Stimulated activated CD4-positive, alpha-beta T cell treated with anti-CD3 and anti-CD28 coated beads, Interleukin-2, amount 100 ng/mL, for 48 hours (primary cell): ENCODE data around the gene EFHC1.
"Not testable (repeated sequence)": the region's sequence is repeated elsewhere in the genome, so short reads cannot be mapped to it uniquely, and the experiment has no call there.

Experiments
- DNase-seq, 2 donors: peaks; one replicate each; pipeline ENCODE4 v3.0.0-alpha.2; 2020

EFHC1 gene

GRCh38 chr6:52454556-52454955, 34.4 kb downstream of the EFHC1 start:
- no peak for DNase-seq

- no peak for DNase-seq
Observed at GRCh38 chr6:52457096-52457495, 37.0 kb downstream of the EFHC1 start.

- not testable (repeated sequence) for DNase-seq
Observed at GRCh38 chr6:52461194-52461593, 41.1 kb downstream of the EFHC1 start.

- no peak for DNase-seq
Observed at GRCh38 chr6:52474173-52474572, 54.0 kb downstream of the EFHC1 start.

- no peak for DNase-seq
Observed at GRCh38 chr6:52475307-52475706, 55.2 kb downstream of the EFHC1 start.

- DNase-seq: no peak
Observed at GRCh38 chr6:52482903-52483670, 62.9 kb downstream of the EFHC1 start.

GRCh38 chr6:52483671-52484003, 63.5 kb downstream of the EFHC1 start:
- DNase-seq: no peak

- DNase-seq: no peak
Observed at GRCh38 chr6:52489881-52490280, 69.7 kb downstream of the EFHC1 start.

- DNase-seq: no peak
Observed at GRCh38 chr6:52491203-52492069, 71.3 kb downstream of the EFHC1 start.

GRCh38 chr6:52493669-52494068, 73.5 kb downstream of the EFHC1 start:
- DNase-seq: no peak

GRCh38 chr6:52494298-52495072, 74.3 kb downstream of the EFHC1 start:
- DNase-seq: no peak

GRCh38 chr6:52495922-52496321, 75.8 kb downstream of the EFHC1 start:
- DNase-seq: no peak

GRCh38 chr6:52496631-52497030, 76.5 kb downstream of the EFHC1 start:
- no peak for DNase-seq

GRCh38 chr6:52497652-52498408, 77.7 kb downstream of the EFHC1 start:
- no peak for DNase-seq

- no peak for DNase-seq
Observed at GRCh38 chr6:52498538-52499017, 78.4 kb downstream of the EFHC1 start.

GRCh38 chr6:52499026-52499425, 78.9 kb downstream of the EFHC1 start:
- DNase-seq: no peak

GRCh38 chr6:52499681-52500236, 79.6 kb downstream of the EFHC1 start:
- no peak for DNase-seq

GRCh38 chr6:52500238-52501129, 80.3 kb downstream of the EFHC1 start:
- DNase-seq: no peak

GRCh38 chr6:52502306-52503029, 82.3 kb downstream of the EFHC1 start:
- no peak for DNase-seq

- no peak for DNase-seq
Observed at GRCh38 chr6:52503323-52503747, 83.2 kb downstream of the EFHC1 start.
